ENCODE results near the gene EVA1C. TPM values are rescaled to one million over a fixed set of nuclear protein-coding genes. Genes with fewer than 3 reads are reported as not detected.

EVA1C gene
- total and polyA plus RNA-seq, 9 of the 15 experiments (the other 6 are each of a cell fraction or from before 2014, with no cell fraction given) = 0.22 TPM; not detected in 8

GRCh38 chr21:32371913-32372314, 40.6 kb upstream of the EVA1C start:
- H3K4me2 ChIP-seq (ENCODE audit: insufficient read depth, low read length) = no peak overlapping the region

GRCh38 chr21:32372755-32373154, 39.8 kb upstream of the EVA1C start:
- DNase-seq (ENCODE audit: extremely low read depth in 1 of 4, low spot score in 3 of 4) (no peak), ATAC-seq (no peak), FAIRE-seq (no peak)
- H3K9me1 ChIP-seq (ENCODE audit: control insufficient read depth, insufficient read depth, low read length) = no peaks in the 10 kb centered on the region
- H3K9ac ChIP-seq (ENCODE audit: insufficient read depth in 1 of 2, low read depth in 2 of 2, low read length in 2 of 2) = no peak overlapping the region
- no peak overlapping the region for H3K4me3 ChIP-seq
- in situ Hi-C loops (cut with MboI) (no loop called here), intact Hi-C loops (cut with micrococcal nuclease) (no loop called here)
- WGBS (ENCODE audit: insufficient coverage, low coverage, missing lambda C conversion rate) = 96% methylated on average over 3 of the region's 3 CpGs
- CTCF ChIA-PET (ENCODE audit: low intra/inter-chr PET ratio) = no interaction called here
- H4K20me1 ChIP-seq (replicated peaks; ENCODE audit: control insufficient read depth, insufficient read depth, low read length) = 0 out of 2 replicates have a peak, but pooled peaks cover 4% of the 10 kb centered on the region
- POLR2A ChIA-PET = interaction anchor here (0.9 kb wide), 1 partner anchor 92 kb away, joined by 3 read pairs; no protein-coding TSS in a partner anchor
- TF ChIP-seq ZNF212 (CRISPR knock-in tag; IDR thresholded peaks at IDR 0.05) = no peak
- no peak for TF ChIP-seq SETDB1 (IDR thresholded peaks at IDR 0.05; ENCODE audit: low read length)
- TF ChIP-seq ZNF785 (CRISPR knock-in tag; IDR thresholded peaks at IDR 0.05) = no peak
- TF ChIP-seq FOS (IDR thresholded peaks at IDR 0.05; ENCODE audit: extremely low read depth, insufficient read length) = no peak
- TF ChIP-seq TARDBP (IDR thresholded peaks at IDR 0.05) = no peak
- no peak for TF ChIP-seq HMG20A (CRISPR knock-in tag; conservative IDR thresholded peaks at IDR 0.05)
- no peak for TF ChIP-seq IFI16 (CRISPR knock-in tag; IDR thresholded peaks at IDR 0.05)
- TF ChIP-seq HDGF (IDR thresholded peaks at IDR 0.05) = no peak
- TF ChIP-seq ZNF444 (CRISPR knock-in tag; IDR thresholded peaks at IDR 0.05) = no peak
- TF ChIP-seq LCOR (CRISPR knock-in tag; IDR thresholded peaks at IDR 0.05) = no peak
- no peaks in the 10 kb centered on the region for H3K4me1 ChIP-seq (replicated peaks in 1 of 2; ENCODE audit: control insufficient read depth in 2 of 2, insufficient read depth in 2 of 2, low read length in 2 of 2)
- H3K27me3 ChIP-seq (ENCODE audit: control insufficient read depth in 2 of 2, insufficient read depth in 2 of 2, low read length in 2 of 2) = no peaks in the 10 kb centered on the region
- no peak overlapping the region for H2AFZ ChIP-seq (ENCODE audit: low read depth, low read length)
- H3K4me2 ChIP-seq (ENCODE audit: insufficient read depth, low read length) = no peak overlapping the region
- no peak overlapping the region for H3K27ac ChIP-seq (ENCODE audit: extremely low read depth, low read depth, low read length)
- no peaks in the 10 kb centered on the region for H3K9me3 ChIP-seq (replicated peaks; ENCODE audit: control insufficient read depth, insufficient read depth, low read depth, low read length)
- BruUV-seq (replicated peaks) = no TSS peak
- peaks cover 100% of the 10 kb centered on the region for H3K36me3 ChIP-seq (ENCODE audit: control insufficient read depth, insufficient read depth, low read length)
- H3K79me2 ChIP-seq (ENCODE audit: control insufficient read depth, insufficient read depth, low read length) = no peaks in the 10 kb centered on the region; the same call in 2 of the 3 replicates

More at GRCh38 chr21:32371913-32372314, 40.6 kb upstream of the EVA1C start:
- TF ChIP-seq OTX1 (CRISPR knock-in tag; IDR thresholded peaks at IDR 0.05) (no peak), ZKSCAN8 (CRISPR knock-in tag; IDR thresholded peaks at IDR 0.05) (no peak), DPF2 (IDR thresholded peaks at IDR 0.05) (no peak), SREBF1 (IDR thresholded peaks at IDR 0.05; ENCODE audit: borderline replicate concordance, low read depth, low read length) (no peak), U2AF1 (optimal IDR thresholded peaks at IDR 0.05; ENCODE audit: low read depth, low read length) (no peak), PHTF2 (CRISPR knock-in tag; IDR thresholded peaks at IDR 0.05) (no peak), KDM5B (IDR thresholded peaks at IDR 0.05; ENCODE audit: insufficient replicate concordance, low read depth, low read length) (no peak), LCOR (CRISPR knock-in tag; IDR thresholded peaks at IDR 0.05) (no peak), FOSL1 (tag; conservative IDR thresholded peaks at IDR 0.05) (no peak)
- FAIRE-seq (no peak), ATAC-seq (no peak), DNase-seq (ENCODE audit: extremely low read depth in 1 of 4, low spot score in 3 of 4) (no peak)
- Histone ChIP-seq H3K9ac (ENCODE audit: insufficient read depth in 1 of 2, low read depth in 2 of 2, low read length in 2 of 2) (no peak overlapping the region), H3K9me1 (ENCODE audit: control insufficient read depth, insufficient read depth, low read length) (no peaks in the 10 kb centered on the region), H4K20me1 (replicated peaks; ENCODE audit: control insufficient read depth, insufficient read depth, low read length) (0 out of 2 replicates have a peak, but pooled peaks cover 4% of the 10 kb centered on the region), H3K4me1 (replicated peaks in 1 of 2; ENCODE audit: control insufficient read depth in 2 of 2, insufficient read depth in 2 of 2, low read length in 2 of 2) (no peaks in the 10 kb centered on the region), H3K79me2 (ENCODE audit: control insufficient read depth, insufficient read depth, low read length) (no peaks in the 10 kb centered on the region; the same call in 2 of the 3 replicates), H3K36me3 (ENCODE audit: control insufficient read depth, insufficient read depth, low read length) (peaks cover 100% of the 10 kb centered on the region), H3K27ac (ENCODE audit: extremely low read depth, low read depth, low read length) (no peak overlapping the region), H3K27me3 (ENCODE audit: control insufficient read depth in 2 of 2, insufficient read depth in 2 of 2, low read length in 2 of 2) (no peaks in the 10 kb centered on the region), H3K9me3 (replicated peaks; ENCODE audit: control insufficient read depth, insufficient read depth, low read depth, low read length) (no peaks in the 10 kb centered on the region), H2AFZ (ENCODE audit: low read depth, low read length) (no peak overlapping the region), H3K4me3 (no peak overlapping the region)
- in situ Hi-C loops (cut with MboI) (no loop called here), intact Hi-C loops (cut with micrococcal nuclease) (no loop called here)
- WGBS (ENCODE audit: insufficient coverage, low coverage, missing lambda C conversion rate) = 80% methylated on average over 6 of the region's 6 CpGs
- ChIA-PET CTCF (ENCODE audit: low intra/inter-chr PET ratio) (no interaction called here), POLR2A (interaction anchor here (0.9 kb wide), 1 partner anchor 92 kb away, joined by 3 read pairs; no protein-coding TSS in a partner anchor)
- BruUV-seq (replicated peaks) = no TSS peak
